Neural crest cell (in vitro differentiated cells): ENCODE results near the gene ADCY6. TPM values are rescaled to one million over a fixed set of nuclear protein-coding genes. Genes with fewer than 3 reads are reported as not detected.

Experiments used
- DNase-seq: peaks from one replicate; pipeline ENCODE4 v3.0.0; 2021; ENCODE audit warnings: low read depth, mixed read lengths, low spot score
- H3K27ac Mint-ChIP-seq: one replicate; pipeline ENCODE4 v1.8.0; 2021; ENCODE audit warnings: mild to moderate bottlenecking, mixed read lengths; ENCODE audit not compliant: unreplicated experiment
- H3K27me3 Mint-ChIP-seq: 2 replicates; pipeline ENCODE4 v1.8.0; 2021; ENCODE audit warnings: low read depth, mild to moderate bottlenecking, mixed read lengths
- H3K36me3 Mint-ChIP-seq: 2 replicates; pipeline ENCODE4 v1.8.0; 2021; ENCODE audit warnings: low read depth, mild to moderate bottlenecking, mixed read lengths
- H3K4me1 Mint-ChIP-seq: 2 replicates; pipeline ENCODE4 v1.8.0; 2021; ENCODE audit warnings: mixed read lengths
- H3K4me3 Mint-ChIP-seq: one replicate; pipeline ENCODE4 v1.8.0; 2021; ENCODE audit warnings: mild to moderate bottlenecking, mixed read lengths
- H3K9me3 Mint-ChIP-seq: 2 replicates; pipeline ENCODE4 v1.8.0; 2021; ENCODE audit warnings: mixed read lengths
- CTCF ChIP-seq: fragments of 200-600 bp; sonication (generic); conservative IDR thresholded peaks from 2 replicates; pipeline ENCODE4 v1.5.0; 2021; ENCODE audit warnings: antibody characterized with exemption, mild to moderate bottlenecking
- total RNA-seq: library from RNA; stranded (reverse); gene quantifications from 2 replicates; pipeline ENCODE4 v1.2.1, GENCODE V29; 2021

Gene ADCY6
- total RNA-seq, 1 donor from 2014 or later: 79.5 TPM

DNA sequence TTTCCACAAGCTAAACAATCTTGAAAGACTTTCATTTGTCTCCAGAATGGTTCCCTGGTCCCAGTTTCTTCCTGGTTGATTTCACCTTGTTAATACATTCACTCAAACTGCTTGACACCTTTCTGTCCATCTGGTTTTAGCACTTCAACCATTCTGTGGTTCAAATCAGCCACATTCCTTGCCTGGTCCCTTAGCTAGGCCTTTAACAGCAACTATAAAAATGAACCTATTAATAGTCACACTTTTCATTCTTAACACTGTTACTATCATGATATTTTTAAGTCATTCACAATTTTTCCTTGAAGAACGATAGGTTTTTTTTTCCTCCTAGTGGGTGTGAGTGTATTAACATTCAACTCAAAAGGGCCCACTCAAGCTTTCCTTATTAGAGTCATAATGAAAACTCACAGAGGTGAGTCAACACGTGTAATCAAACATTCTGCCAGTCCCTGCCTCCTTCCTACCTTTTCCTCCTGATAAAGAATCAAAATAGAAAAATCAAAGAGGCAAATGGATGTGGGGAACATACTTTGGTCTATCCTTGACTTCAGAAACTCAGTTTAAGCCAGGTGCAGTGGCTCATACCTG, 38.0 kb downstream of the ADCY6 start:
- no peak for DNase-seq
- no peak for TF ChIP-seq CTCF
- Mint-ChIP-seq H3K4me1 (no peaks in the 10 kb centered on the region), H3K4me3 (no peak overlapping the region), H3K27me3 (no peaks in the 10 kb centered on the region), H3K9me3 (no peaks in the 10 kb centered on the region), H3K36me3 (no peaks in the 10 kb centered on the region), H3K27ac (no peak overlapping the region)

- no peak for TF ChIP-seq CTCF
- no peak for DNase-seq
- Mint-ChIP-seq H3K27me3 (no peaks in the 10 kb centered on the region), H3K27ac (no peak overlapping the region), H3K4me3 (no peak overlapping the region), H3K4me1 (no peaks in the 10 kb centered on the region), H3K9me3 (no peaks in the 10 kb centered on the region), H3K36me3 (no peaks in the 10 kb centered on the region)
These were observed 38.7 kb downstream of the ADCY6 start for GRCh38 chr12:48750215-48750614.

GRCh38 chr12:48744251-48745008, 44.5 kb downstream of the ADCY6 start:
- no peak for DNase-seq
- TF ChIP-seq CTCF: no peak

DNA sequence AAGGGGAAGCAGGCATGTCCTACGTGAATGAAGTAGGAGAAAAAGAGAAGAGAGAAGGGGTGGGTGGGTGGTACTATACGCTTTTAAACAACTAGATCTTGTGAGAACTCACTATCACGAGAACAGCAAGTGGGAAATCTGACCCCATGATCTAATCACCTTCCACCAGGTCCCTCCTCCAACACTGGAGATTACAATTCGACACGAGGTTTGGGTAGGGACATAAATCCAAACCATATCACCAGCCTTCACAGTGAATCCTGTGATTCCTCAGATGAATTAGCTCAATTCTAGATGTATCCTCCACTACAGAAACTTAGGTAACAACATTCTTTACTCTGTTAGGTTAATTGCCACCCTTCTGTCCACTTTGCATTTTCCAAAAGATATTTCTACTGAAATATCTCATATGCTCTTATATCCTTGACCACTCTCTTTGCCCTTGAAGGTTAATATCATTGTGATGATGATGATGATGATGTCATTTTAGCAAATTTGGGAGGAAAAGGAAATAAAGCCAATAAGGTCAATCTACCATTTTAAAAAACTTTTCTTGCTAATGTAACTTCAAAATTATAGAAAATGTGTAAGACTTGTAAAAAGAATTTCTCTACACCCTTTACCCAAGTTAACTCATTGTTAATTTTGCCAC, 49.1 kb downstream of the ADCY6 start:
- Mint-ChIP-seq H3K4me1 (no peaks in the 10 kb centered on the region), H3K4me3 (no peak overlapping the region), H3K27ac (no peak overlapping the region), H3K27me3 (peaks cover 27% of the 10 kb centered on the region), H3K36me3 (no peaks in the 10 kb centered on the region), H3K9me3 (no peaks in the 10 kb centered on the region)
- DNase-seq: no peak
- no peak for TF ChIP-seq CTCF

More at GRCh38 chr12:48744251-48745008, 44.5 kb downstream of the ADCY6 start:
- Mint-ChIP-seq H3K36me3 (no peaks in the 10 kb centered on the region), H3K4me3 (no peak overlapping the region), H3K4me1 (no peaks in the 10 kb centered on the region), H3K9me3 (no peaks in the 10 kb centered on the region), H3K27me3 (peaks cover 16% of the 10 kb centered on the region), H3K27ac (no peak overlapping the region)

DNA sequence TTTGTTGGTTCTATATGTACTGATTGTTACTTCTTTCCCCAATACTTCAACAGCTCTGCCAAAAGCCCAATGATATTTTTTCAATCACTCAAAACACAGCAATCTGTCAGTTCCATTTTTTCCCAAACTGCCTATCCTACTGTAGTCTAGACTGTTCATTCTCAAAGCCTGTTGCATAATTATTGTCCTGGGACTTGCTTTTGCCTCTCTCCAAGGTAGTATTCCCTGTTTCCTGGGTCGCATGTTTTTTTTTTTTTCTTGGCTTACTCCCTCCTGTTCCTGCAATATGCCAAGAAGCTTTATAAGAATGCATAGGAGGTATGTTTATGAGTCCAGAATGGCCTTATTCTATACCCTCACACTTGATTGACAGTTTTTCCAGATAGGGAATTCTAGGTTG, 52.4 kb downstream of the ADCY6 start:
- no peaks in the 10 kb centered on the region for H3K9me3 Mint-ChIP-seq
- H3K27ac Mint-ChIP-seq: no peak overlapping the region
- no peak overlapping the region for H3K4me3 Mint-ChIP-seq
- no peaks in the 10 kb centered on the region for H3K36me3 Mint-ChIP-seq
- H3K4me1 Mint-ChIP-seq: no peaks in the 10 kb centered on the region
- no peak for DNase-seq
- no peak for TF ChIP-seq CTCF
- peaks cover 27% of the 10 kb centered on the region for H3K27me3 Mint-ChIP-seq
